ENCODE measurements around the gene ARTN.

DNA sequence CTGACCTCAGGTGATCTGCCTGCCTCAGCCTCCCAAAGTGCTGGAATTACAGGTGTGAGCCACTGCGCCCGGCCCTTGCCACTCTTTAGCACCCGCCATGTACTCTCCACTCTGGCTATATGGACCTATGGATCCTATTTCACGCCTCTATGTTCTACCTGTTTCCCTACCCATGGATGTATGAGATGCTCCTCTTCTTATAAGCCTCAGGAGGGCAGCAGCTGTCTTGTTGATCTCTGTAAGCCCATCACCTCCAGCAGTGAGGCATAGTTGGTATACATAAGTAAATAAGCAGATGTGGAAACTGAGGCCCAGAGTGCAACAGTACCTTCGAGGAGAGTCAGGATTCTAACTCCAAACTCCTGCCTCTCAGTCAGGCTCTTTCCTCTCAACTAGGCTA, 24.7 kb upstream of the ARTN start:
- no peak for TF ChIP-seq POLR2AphosphoS5 (IDR thresholded peaks at IDR 0.05; ENCODE audit: low read depth, low read length)
- TF ChIP-seq POLR2A (IDR thresholded peaks at IDR 0.05; ENCODE audit: low read depth, low read length), result no peak
- no peak for TF ChIP-seq TAF1 (IDR thresholded peaks at IDR 0.05; ENCODE audit: borderline replicate concordance, low read depth, low read length)

Measured in GM12892 (cell line).